HUES6 (cell line): ENCODE results near the gene DGKD.
A peak's percentile ranks its signal among the peaks of the same experiment; 100 is the strongest.

Experiments
- H3K27ac ChIP-seq: 2 replicates; pipeline ENCODE4 v1.7.0; 2013; ENCODE audit warnings: low read depth, mild to moderate bottlenecking, low read length, inconsistent platforms
- H3K27me3 ChIP-seq: 2 replicates; pipeline ENCODE4 v1.6.1; 2013; ENCODE audit warnings: low read length; ENCODE audit not compliant: control insufficient read depth, insufficient read depth
- H3K36me3 ChIP-seq: 2 replicates; pipeline ENCODE4 v1.6.1; 2013; ENCODE audit warnings: low read length; ENCODE audit not compliant: control insufficient read depth, insufficient read depth
- H3K4me1 ChIP-seq: 2 replicates; pipeline ENCODE4 v1.6.1; 2013; ENCODE audit warnings: low read length; ENCODE audit not compliant: control insufficient read depth, insufficient read depth
- H3K4me3 ChIP-seq: 2 replicates; pipeline ENCODE4 v1.5.1; 2013; ENCODE audit warnings: low read depth, low read length
- H3K9ac ChIP-seq: one replicate; pipeline ENCODE4 v1.6.1; 2013; ENCODE audit warnings: mild to moderate bottlenecking, low read length
- H3K9me3 ChIP-seq: 2 replicates; pipeline ENCODE4 v1.6.1; 2013; ENCODE audit warnings: low read depth, low read length; ENCODE audit not compliant: control insufficient read depth, insufficient read depth

DGKD gene

DNA sequence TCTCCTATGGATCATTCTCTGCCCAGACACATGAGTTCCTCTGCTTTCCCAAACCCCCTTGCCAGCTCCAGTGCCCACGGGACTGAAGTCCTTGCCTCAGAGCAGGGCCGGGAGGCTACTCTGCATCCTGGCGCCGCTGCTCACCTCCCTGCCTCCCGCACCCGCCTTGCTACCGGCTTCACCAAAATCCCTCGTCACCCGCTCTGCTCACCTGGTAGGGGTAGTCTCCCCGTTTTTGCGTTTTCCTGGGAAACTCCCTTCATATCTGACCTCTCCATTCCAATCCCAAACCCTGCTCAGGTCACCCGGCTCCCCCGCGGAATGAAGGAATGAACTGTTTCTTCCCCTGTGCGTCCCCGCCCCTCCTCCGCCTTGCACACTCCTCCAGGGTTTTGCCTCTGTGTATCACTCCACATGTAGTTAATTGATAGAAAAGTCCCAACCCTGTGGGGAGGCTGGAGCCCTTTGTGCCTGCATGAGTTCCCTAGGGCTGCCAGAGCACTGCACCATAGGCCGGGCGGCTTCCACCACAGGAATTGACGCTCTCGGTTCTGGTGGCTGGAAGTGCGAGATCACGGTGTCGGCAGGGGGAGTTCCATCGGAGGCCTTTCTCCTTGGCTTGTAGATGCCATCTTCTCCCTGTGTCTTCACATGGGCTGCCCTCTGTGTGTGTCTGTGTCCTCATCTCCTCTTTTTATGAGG, 2.0 kb upstream of the DGKD start:
- H3K36me3 ChIP-seq = no peaks in the 10 kb centered on the region
- H3K4me3 ChIP-seq = no peak overlapping the region
- H3K9me3 ChIP-seq = peaks cover 5% of the 10 kb centered on the region; the same call in 1 of the 2 replicates
- H3K4me1 ChIP-seq = peaks cover 19% of the 10 kb centered on the region; the same call in 1 of the 2 replicates
- H3K27me3 ChIP-seq = peaks cover 16% of the 10 kb centered on the region
- H3K27ac ChIP-seq = no peak overlapping the region
- no peak overlapping the region for H3K9ac ChIP-seq

DNA sequence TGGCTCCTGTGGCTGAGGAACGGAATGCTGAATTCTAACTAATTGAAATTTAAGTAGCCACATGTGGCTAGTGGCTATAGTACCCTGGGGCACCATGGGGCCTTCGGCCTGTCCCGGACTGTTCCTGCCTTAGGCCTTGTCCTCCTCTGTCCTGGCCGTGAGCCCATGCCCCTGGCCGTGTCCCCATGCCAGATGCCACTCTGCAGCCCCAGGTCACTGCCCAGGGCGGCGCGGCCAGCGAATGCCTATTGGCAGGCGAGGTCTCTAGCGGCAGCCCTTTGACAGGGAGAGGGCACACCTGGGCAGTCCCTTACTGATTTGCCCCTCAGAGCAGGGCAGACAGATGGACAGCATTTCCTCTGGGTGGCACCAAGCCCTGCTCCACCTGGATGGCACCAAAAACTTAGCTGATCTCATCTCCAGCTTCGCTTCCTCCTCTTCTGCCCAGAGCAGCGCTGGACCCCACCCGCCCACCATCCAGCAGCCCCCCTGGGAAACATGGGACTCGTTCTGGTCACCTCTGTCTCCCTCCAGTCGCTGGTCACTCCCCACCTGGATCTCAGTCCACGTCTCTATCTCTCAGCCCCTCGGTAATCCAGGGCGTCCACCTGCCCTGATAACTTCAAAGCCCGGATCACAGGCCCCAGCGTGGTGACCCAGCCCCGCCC, 1.1 kb upstream of the DGKD start:
- peaks cover 19% of the 10 kb centered on the region; the same call in 1 of the 2 replicates for H3K4me1 ChIP-seq
- H3K27ac ChIP-seq = no peak overlapping the region
- no peak overlapping the region for H3K9ac ChIP-seq

DNA sequence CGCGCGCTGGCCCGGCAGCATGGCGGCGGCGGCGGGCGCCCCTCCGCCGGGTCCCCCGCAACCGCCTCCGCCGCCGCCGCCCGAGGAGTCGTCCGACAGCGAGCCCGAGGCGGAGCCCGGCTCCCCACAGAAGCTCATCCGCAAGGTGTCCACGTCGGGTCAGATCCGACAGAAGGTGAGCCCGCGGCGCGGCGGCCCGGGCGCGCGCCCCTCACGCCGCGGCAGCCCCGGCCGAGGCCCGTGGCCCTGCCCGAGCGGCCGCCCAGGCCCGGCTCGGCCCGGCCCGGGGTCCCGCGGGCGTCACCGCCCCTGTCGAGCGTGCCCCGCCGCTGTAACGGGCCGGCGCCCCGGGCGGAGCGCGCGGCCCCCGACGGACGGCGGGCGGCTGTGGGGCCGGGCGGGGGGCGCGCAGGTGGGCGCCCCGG, 218 bp downstream of the DGKD start:
- peaks cover 19% of the 10 kb centered on the region; the same call in 1 of the 2 replicates for H3K4me1 ChIP-seq
- H3K9ac ChIP-seq = peak overlapping the region; percentile 75
- peaks cover 16% of the 10 kb centered on the region for H3K27me3 ChIP-seq
- H3K4me3 ChIP-seq = peak overlapping the region; percentile 68
- no peak overlapping the region for H3K27ac ChIP-seq
- peaks cover 5% of the 10 kb centered on the region; the same call in 1 of the 2 replicates for H3K9me3 ChIP-seq
- H3K36me3 ChIP-seq = no peaks in the 10 kb centered on the region

More for the DNA sequence above, 1.1 kb upstream of the DGKD start:
- Histone ChIP-seq H3K4me3 (peak overlapping the region; percentile 88), H3K27me3 (peaks cover 16% of the 10 kb centered on the region), H3K9me3 (peaks cover 5% of the 10 kb centered on the region; the same call in 1 of the 2 replicates), H3K36me3 (no peaks in the 10 kb centered on the region)

DNA sequence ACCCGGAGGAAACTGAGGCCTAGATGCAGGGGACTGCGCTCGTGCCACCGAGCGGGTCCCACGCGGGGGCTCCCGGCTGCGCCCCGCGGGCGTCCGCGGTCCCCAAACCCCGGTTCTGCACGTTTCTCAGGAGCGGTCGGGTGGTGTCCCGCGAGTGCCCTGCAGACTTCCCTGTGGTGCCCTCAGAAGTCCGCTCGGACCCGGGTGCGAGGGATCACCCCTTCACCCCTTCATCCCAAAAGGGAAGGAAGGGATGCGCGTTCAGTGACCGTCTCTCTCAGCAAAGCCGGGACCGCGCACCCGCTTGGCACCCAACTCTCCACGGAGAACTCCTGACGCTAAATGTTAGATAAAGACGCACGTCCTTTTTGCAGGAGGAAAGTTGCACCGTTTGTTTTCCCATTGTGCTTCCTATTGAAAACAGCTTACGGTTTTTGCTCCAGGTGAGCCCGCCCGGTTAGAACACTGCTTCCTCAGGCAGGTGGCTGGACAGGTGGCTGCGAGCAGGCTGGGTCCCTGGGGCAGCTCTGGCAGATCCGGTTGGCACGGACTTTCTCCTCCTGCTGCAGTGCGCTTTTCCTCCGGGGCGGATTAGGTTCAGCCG, 779 bp downstream of the DGKD start:
- H3K9me3 ChIP-seq = peaks cover 5% of the 10 kb centered on the region; the same call in 1 of the 2 replicates
- H3K4me3 ChIP-seq = peak overlapping the region; percentile 68
- no peak overlapping the region for H3K27ac ChIP-seq
- H3K9ac ChIP-seq = peak overlapping the region; percentile 47
- H3K36me3 ChIP-seq = no peaks in the 10 kb centered on the region
- peaks cover 19% of the 10 kb centered on the region; the same call in 1 of the 2 replicates for H3K4me1 ChIP-seq
- H3K27me3 ChIP-seq = peaks cover 16% of the 10 kb centered on the region

DNA sequence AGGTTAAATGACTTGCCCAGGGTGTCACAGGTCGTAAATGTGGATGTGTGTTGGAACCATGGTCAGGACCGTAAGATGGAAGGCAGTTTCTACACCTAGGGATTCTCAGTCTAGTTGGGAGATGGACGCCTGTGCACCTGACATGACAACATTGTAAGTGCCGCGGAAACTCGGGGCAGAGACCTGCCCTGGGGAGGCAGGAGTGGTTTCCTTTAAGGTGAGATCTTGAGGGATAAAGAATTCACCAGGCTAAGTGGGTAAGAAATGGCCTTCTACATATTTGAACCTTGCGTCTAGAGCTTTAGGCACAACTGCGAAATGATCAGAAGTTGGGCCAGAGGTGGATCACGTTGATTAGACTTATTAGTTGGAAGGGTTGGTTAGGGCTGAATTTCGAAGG, 1.6 kb downstream of the DGKD start:
- peaks cover 17% of the 10 kb centered on the region; the same call in 1 of the 2 replicates for H3K4me1 ChIP-seq
- peaks cover 16% of the 10 kb centered on the region for H3K27me3 ChIP-seq
- no peak overlapping the region for H3K9ac ChIP-seq
- no peak overlapping the region for H3K4me3 ChIP-seq
- no peak overlapping the region for H3K27ac ChIP-seq
- no peaks in the 10 kb centered on the region for H3K36me3 ChIP-seq
- peaks cover 5% of the 10 kb centered on the region; the same call in 1 of the 2 replicates for H3K9me3 ChIP-seq

DNA sequence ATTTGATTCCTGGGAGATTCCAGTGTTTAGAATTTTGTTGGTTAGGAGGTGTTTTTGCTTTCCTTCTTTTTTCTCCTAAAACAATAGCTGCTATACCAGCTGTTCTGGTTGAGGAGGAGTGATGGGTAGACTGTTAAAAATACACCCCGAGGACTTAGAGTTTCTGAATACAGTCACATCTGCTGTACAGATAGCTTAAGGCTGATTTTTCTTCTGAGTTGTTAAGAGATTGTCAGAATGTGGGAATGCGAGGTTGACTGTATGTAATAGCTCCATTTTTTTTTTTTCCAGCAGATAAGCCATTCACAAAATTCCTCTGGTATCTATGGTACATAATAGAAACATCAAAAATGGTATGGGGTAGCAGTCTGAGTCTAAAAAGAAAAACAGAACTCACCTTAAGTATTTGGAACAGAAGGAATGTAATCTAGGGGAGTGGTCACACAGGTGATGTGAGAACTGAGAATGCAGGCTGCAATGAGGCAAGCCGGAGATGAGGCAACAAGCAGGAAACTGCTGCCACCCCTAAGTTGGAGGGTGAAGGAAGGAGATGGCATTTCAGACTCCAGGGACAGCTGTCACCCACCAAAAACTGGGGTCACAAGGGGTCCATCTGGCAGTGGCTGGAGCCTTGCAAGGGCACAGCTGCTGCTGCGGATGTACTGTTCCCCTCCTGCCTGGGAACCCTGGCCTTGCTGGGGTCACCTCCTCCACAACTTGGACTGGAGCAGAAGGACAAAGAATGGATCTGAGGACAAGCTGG, 2.4 kb downstream of the DGKD start:
- H3K4me3 ChIP-seq = no peak overlapping the region

DNA sequence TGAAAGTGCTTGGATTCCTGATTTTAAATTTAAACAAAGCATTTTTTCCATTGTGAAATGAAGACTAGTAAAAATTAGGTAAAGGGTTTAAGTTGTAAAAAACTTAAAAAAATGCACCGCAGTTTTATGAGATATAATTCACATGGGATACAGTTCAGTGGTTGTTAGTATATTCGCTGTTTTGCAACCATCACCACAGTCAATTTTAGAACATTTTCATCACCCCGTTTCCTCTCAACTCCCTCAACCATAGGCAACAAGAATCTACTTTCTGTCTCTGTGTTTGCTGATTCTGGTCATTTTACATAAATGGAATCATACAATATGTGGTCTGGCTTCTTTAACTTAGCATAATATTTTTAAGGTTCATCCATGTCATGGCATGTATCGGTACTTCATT, 4.0 kb downstream of the DGKD start:
- H3K27ac ChIP-seq = no peak overlapping the region
- no peaks in the 10 kb centered on the region for H3K36me3 ChIP-seq
- no peaks in the 10 kb centered on the region for H3K9me3 ChIP-seq
- no peak overlapping the region for H3K4me3 ChIP-seq
- peaks cover 14% of the 10 kb centered on the region for H3K27me3 ChIP-seq
- no peak overlapping the region for H3K9ac ChIP-seq
- H3K4me1 ChIP-seq = peaks cover 17% of the 10 kb centered on the region; the same call in 1 of the 2 replicates

More for the DNA sequence above, 2.4 kb downstream of the DGKD start:
- Histone ChIP-seq H3K9ac (no peak overlapping the region), H3K27ac (no peak overlapping the region), H3K9me3 (peaks cover 5% of the 10 kb centered on the region; the same call in 1 of the 2 replicates), H3K4me1 (peaks cover 20% of the 10 kb centered on the region; the same call in 1 of the 2 replicates), H3K27me3 (peaks cover 16% of the 10 kb centered on the region), H3K36me3 (no peaks in the 10 kb centered on the region)

DNA sequence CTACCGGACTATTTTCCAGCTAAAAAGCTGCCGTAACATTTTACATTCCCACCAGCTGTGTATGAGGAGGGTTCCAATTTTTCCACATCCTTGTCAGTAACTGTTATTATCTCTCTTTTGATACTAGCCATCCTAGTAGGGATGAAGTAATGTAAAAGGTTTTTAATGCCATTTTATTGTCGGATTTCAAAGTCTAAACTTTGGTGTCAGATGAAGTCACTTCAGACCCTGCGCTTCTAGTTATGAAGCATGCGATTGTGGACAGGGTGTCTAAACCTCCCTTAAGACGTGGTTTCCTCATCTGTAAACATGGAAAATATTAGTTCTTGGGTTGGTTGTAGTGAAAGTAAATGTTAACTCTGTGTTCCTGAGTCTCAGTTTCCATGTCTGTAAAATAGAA, 4.7 kb downstream of the DGKD start:
- Histone ChIP-seq H3K27ac (no peak overlapping the region), H3K4me3 (no peak overlapping the region), H3K36me3 (peaks cover 5% of the 10 kb centered on the region; the same call in 1 of the 2 replicates), H3K9me3 (no peaks in the 10 kb centered on the region), H3K27me3 (peaks cover 13% of the 10 kb centered on the region), H3K4me1 (peaks cover 13% of the 10 kb centered on the region; the same call in 1 of the 2 replicates), H3K9ac (no peak overlapping the region)

DNA sequence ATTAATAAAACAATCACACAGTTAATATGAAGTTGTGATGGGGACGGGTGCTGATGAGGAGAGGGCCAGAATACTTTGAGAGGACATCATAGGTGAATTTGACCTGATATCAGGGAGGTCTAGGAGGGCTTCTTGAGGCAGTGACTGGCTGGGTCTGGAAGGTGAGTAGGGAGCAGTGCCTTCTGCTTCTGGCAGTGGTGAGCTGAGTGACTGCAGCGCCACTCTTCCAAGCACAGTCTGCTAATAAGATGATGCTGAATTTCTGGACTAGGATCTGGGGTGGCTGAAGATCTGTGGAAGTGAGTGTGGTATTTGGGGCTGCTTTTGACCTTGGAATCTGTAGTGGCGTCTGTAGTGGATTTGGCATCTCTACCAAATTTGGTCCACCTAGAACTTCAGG, 5.5 kb downstream of the DGKD start:
- Histone ChIP-seq H3K27me3 (peaks cover 12% of the 10 kb centered on the region), H3K27ac (no peak overlapping the region), H3K4me1 (peaks cover 13% of the 10 kb centered on the region; the same call in 1 of the 2 replicates), H3K4me3 (no peak overlapping the region), H3K9ac (no peak overlapping the region), H3K9me3 (no peaks in the 10 kb centered on the region), H3K36me3 (peaks cover 5% of the 10 kb centered on the region; the same call in 1 of the 2 replicates)

DNA sequence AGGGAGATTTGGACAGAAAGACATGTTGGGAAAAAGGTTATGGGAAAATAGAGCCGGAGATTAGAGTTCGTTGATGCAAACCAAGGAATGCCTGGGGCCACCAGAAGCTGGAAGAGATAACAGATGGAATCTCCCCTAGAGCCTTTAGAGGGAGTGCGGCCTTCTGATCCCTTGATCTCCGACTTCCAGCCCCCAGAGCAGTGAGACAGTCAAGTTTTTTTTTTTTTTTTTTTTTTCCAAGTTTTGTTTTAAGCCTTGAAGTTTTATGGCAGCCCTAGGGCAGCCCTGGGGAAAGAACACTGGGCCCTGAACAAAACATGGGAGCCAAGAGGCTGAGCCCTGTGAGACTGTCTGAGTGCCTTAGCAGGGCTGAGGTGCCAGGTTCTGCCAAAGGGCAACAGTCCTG, 6.5 kb downstream of the DGKD start:
- Histone ChIP-seq H3K36me3 (peaks cover 5% of the 10 kb centered on the region; the same call in 1 of the 2 replicates), H3K27ac (peak overlapping the region; percentile 56; the same call in 1 of the 2 replicates), H3K9ac (no peak overlapping the region), H3K4me3 (no peak overlapping the region; the same call in 1 of the 2 replicates), H3K4me1 (peaks cover 13% of the 10 kb centered on the region; the same call in 1 of the 2 replicates), H3K27me3 (peaks cover 3% of the 10 kb centered on the region), H3K9me3 (no peaks in the 10 kb centered on the region)
